Gastroesophageal sphincter (tissue), 3 donors: ENCODE data around the gene THAP9.

Experiments
- POLR2A ChIP-seq, 2 donors: fragments of 450-650 bp; IDR thresholded peaks; one replicate each; pipeline ENCODE4 v1.6.1; 2017; ENCODE audit warnings: antibody characterized with exemption in 2 of 2, mild to moderate bottlenecking in 2 of 2, moderate library complexity in 1 of 2
- TF ChIP-seq, protein P1 (sequence below), 4 experiments: fragments of 200-600 bp in 2 of 4; fragments of 450-650 bp in 2 of 4; sonication (generic) in 1 of 4; IDR thresholded peaks; one replicate each; pipeline ENCODE4 v1.5.1; 2017 to 2019; ENCODE audit warnings: antibody characterized with exemption in 4 of 4, mild to moderate bottlenecking in 2 of 4, moderate library complexity in 2 of 4

DNA sequence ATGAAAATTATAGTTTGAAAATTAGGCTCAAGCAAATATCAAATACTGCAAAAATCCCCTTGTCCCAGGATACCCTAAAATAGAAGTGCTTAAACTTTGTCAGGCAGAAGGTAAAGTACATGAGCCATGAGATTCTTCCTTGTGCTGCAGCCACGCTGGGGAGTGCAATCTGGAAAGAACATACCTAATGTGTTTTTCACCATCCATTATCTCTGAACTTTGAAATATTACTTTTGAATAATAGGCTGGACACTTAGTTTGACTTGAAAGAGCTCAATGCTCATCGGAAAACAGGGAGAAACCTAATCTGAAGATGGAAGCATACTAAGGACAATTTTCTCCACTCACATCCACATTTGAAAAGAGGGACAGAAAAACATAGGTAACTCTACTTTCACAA, 18.9 kb downstream of the THAP9 start:
- TF ChIP-seq, protein P1, sequence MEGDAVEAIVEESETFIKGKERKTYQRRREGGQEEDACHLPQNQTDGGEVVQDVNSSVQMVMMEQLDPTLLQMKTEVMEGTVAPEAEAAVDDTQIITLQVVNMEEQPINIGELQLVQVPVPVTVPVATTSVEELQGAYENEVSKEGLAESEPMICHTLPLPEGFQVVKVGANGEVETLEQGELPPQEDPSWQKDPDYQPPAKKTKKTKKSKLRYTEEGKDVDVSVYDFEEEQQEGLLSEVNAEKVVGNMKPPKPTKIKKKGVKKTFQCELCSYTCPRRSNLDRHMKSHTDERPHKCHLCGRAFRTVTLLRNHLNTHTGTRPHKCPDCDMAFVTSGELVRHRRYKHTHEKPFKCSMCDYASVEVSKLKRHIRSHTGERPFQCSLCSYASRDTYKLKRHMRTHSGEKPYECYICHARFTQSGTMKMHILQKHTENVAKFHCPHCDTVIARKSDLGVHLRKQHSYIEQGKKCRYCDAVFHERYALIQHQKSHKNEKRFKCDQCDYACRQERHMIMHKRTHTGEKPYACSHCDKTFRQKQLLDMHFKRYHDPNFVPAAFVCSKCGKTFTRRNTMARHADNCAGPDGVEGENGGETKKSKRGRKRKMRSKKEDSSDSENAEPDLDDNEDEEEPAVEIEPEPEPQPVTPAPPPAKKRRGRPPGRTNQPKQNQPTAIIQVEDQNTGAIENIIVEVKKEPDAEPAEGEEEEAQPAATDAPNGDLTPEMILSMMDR (IDR thresholded peaks at IDR 0.05), result no peak
- TF ChIP-seq POLR2A (IDR thresholded peaks at IDR 0.05), result no peak
